ENCODE data around the gene NXPH1. TPM values are rescaled to one million over a fixed set of nuclear protein-coding genes. Genes with fewer than 3 reads are reported as not detected.

The NXPH1 gene
- total RNA-seq, 4 donors from 2014 or later, result not detected

DNA sequence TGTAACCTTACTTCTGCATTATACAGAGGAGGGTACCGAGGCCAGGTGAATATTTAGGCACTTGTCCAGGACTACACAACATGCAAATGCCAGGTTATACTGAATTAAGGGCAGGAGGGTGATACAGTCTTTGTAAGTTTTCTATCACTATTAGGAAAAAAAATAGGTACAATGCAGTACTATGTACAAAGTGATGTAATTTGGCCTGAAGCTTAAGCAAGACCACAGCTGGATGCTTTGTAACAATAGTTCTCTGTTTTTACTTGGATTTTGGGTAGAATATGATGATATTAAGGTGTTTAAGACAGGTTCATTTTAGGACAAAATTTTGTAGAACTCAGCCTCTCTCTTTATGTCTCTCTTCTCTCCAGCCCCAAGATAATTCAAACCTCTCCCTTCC lies 2.8 kb upstream of the NXPH1 start:
- no peaks in the 10 kb centered on the region for H3K9me3 ChIP-seq
- peaks cover 33 to 44% (median 44%) of the 10 kb centered on the region in 3 donors for H3K27me3 ChIP-seq
- H3K27ac ChIP-seq, result no peak overlapping the region
- in situ Hi-C loops (cut with MboI; ENCODE audit: low sequenced_read_pairs in 4 of 4) (no loop called here), intact Hi-C loops (cut with DNase I; ENCODE audit: low total_unique reads) (no loop called here)
- H3K4me3 ChIP-seq, result no peak overlapping the region
- TF ChIP-seq POLR2A (IDR thresholded peaks at IDR 0.05), result no peak
- no peaks in the 10 kb centered on the region for H3K4me1 ChIP-seq
- no peak for ATAC-seq
- DNase-seq, result no peak
- H3K36me3 ChIP-seq, result no peaks in the 10 kb centered on the region

DNA sequence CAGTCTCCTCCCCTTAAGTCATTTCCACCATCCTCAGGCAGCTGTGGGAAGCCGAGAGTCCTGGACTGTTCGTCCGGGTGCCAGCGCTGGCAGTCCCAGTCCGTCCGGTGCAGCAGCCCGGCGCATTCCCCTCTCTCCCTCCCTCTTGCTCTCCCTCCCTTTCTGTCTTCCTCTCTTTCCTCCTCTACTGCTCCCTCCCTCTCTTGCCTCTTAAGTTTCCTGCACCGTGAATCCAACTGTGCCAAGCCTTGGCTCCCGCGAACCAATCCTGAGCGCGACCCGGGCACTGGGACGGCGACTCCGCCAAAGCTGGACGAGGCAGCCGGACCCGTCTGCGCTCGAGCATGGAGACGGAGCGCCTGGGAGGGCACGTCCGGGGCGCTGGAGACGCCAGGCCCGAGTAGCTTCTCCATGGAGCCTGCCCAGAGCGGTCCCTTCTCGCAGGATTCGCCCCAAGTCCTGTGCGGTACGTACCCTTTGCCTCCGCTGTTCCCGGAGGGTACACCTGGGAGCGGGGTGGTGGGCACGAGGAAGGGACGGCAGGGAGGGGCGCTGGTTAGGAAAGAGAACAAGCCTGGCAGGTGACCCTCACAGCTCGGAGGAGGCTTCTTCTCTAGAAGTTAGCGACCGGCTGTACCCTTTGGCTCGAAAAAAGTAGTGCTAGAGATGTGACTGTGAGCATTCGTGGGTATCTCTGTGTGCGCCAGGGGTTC lies 1.0 kb downstream of the NXPH1 start:
- ATAC-seq, result no peak
- in situ Hi-C loops (cut with MboI; ENCODE audit: low sequenced_read_pairs in 4 of 4), result no loop called here

DNA sequence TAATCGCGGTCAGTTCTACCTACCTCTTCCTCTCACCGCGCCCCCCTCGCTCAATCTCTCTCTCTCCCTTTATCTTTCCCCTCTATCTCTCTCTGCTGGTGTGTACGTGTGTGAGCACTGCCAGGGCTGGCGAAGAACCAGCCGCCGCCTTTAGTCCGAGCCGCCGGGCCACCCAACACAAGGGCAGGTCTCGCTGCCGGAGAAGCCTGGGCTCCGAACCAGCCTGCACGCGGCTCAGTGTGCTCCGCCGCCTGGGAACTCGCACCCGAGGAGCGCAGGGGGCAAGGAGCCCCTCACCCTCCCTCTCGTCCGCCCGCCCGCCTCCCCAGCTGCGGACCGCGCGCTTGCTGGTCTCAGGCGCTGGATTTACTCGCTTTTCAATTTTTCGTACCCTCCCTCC lies 1.7 kb downstream of the NXPH1 start:
- no peak for DNase-seq
- ATAC-seq, result no peak
- Histone ChIP-seq H3K4me1 (no peaks in the 10 kb centered on the region), H3K4me3 (no peak overlapping the region), H3K9me3 (no peaks in the 10 kb centered on the region), H3K27me3 (peaks cover 69 to 73% (median 71%) of the 10 kb centered on the region in 3 donors), H3K27ac (no peak overlapping the region), H3K36me3 (no peaks in the 10 kb centered on the region)
- in situ Hi-C loops (cut with MboI; ENCODE audit: low sequenced_read_pairs in 4 of 4) (no loop called here), intact Hi-C loops (cut with DNase I; ENCODE audit: low total_unique reads) (no loop called here)
- TF ChIP-seq, protein P1, sequence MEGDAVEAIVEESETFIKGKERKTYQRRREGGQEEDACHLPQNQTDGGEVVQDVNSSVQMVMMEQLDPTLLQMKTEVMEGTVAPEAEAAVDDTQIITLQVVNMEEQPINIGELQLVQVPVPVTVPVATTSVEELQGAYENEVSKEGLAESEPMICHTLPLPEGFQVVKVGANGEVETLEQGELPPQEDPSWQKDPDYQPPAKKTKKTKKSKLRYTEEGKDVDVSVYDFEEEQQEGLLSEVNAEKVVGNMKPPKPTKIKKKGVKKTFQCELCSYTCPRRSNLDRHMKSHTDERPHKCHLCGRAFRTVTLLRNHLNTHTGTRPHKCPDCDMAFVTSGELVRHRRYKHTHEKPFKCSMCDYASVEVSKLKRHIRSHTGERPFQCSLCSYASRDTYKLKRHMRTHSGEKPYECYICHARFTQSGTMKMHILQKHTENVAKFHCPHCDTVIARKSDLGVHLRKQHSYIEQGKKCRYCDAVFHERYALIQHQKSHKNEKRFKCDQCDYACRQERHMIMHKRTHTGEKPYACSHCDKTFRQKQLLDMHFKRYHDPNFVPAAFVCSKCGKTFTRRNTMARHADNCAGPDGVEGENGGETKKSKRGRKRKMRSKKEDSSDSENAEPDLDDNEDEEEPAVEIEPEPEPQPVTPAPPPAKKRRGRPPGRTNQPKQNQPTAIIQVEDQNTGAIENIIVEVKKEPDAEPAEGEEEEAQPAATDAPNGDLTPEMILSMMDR (IDR thresholded peaks at IDR 0.05 in 4 of 5, conservative IDR thresholded peaks at IDR 0.05 in 1 of 5), result no peak
- no peak for TF ChIP-seq POLR2A (IDR thresholded peaks at IDR 0.05)

More for the DNA sequence above, 1.0 kb downstream of the NXPH1 start:
- no peaks in the 10 kb centered on the region for H3K4me1 ChIP-seq
- no peak for DNase-seq
- H3K27ac ChIP-seq, result no peak overlapping the region
- no peak overlapping the region for H3K4me3 ChIP-seq
- no peaks in the 10 kb centered on the region for H3K36me3 ChIP-seq
- peaks cover 65 to 69% (median 66%) of the 10 kb centered on the region in 3 donors for H3K27me3 ChIP-seq
- no peak for TF ChIP-seq POLR2A (IDR thresholded peaks at IDR 0.05)
- TF ChIP-seq, protein P1 (IDR thresholded peaks at IDR 0.05 in 4 of 5, conservative IDR thresholded peaks at IDR 0.05 in 1 of 5), result no peak
- H3K9me3 ChIP-seq, result no peaks in the 10 kb centered on the region
- intact Hi-C loops (cut with DNase I; ENCODE audit: low total_unique reads), result no loop called here

DNA sequence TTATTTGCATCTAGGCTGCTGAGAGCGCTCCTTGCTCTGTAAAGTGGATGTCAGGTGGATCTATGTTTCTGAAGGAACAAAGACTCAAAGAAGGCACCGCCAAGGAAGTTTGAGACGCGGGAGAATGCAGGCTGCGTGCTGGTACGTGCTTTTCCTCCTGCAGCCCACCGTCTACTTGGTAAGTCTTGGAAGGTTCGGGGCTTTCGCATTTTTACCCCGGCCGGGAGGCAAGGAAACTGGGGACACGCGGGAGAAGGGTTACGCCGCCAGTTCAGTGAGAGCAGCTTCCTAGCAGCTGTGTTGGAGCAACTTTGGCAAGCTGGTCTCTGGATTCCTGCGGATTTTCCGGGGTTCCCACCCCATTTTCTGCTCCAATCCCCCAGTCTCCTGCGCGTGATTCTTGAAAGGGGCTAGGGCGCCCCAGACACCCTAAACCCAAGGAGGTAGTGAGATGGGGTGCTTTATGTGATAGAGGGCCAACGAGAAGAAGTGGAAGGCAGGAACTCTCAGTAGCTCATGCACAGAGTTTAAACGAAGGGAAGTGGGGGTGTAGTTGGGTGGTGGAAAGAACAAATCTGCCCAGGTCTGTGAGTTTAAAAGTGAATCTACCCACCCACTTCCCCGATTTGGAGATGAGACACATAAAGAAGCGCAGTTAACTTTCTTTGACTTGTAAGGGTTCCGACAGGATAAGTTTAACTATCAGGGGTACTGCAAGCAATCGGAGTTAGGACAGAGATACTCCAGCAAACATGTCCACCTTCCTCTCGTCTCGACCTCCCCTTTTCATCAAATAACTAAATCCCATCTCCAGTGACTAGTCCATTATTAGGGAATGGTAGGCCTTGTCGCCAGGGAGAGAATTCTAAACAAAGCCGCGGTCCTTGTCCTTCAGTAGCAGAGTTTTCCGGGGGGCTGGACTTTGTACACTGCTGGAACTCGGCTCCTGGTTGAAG lies 2.5 kb downstream of the NXPH1 start:
- Histone ChIP-seq H3K27me3 (peaks cover 71 to 79% (median 79%) of the 10 kb centered on the region in 3 donors), H3K9me3 (no peaks in the 10 kb centered on the region), H3K4me1 (no peaks in the 10 kb centered on the region), H3K4me3 (no peak overlapping the region), H3K27ac (no peak overlapping the region), H3K36me3 (no peaks in the 10 kb centered on the region)
- intact Hi-C loops (cut with DNase I; ENCODE audit: low total_unique reads) (no loop called here), in situ Hi-C loops (cut with MboI; ENCODE audit: low sequenced_read_pairs in 4 of 4) (no loop called here)
- ATAC-seq, result no peak
- no peak for DNase-seq
- TF ChIP-seq, protein P1 (IDR thresholded peaks at IDR 0.05 in 4 of 5, conservative IDR thresholded peaks at IDR 0.05 in 1 of 5), result no peak
- no peak for TF ChIP-seq POLR2A (IDR thresholded peaks at IDR 0.05)

DNA sequence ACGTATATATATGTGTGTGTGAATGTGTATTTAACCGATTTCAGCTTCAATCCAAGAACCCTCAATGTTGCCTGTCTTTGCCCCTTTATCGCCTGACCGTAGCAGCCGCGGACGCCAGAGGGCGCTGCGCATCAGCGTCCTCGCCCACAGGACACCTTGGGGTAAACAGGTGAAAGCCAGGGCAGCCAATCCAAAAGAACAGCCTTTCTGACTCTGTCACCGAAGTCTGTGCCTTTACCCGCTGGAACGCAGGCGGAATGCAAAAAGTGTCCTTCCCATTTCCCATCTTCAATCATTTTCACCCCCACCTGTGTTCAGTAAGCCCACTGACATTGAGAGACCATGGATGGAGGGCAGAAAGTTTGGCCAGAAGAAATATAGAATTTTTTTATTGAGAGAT lies 3.6 kb downstream of the NXPH1 start:
- no peaks in the 10 kb centered on the region for H3K9me3 ChIP-seq
- TF ChIP-seq, protein P1 (IDR thresholded peaks at IDR 0.05 in 4 of 5, conservative IDR thresholded peaks at IDR 0.05 in 1 of 5), result peak in 2 of 5 experiments; percentile 17 to 29
- no peak for TF ChIP-seq POLR2A (IDR thresholded peaks at IDR 0.05)
- in situ Hi-C loops (cut with MboI; ENCODE audit: low sequenced_read_pairs in 4 of 4), result no loop called here
- H3K4me3 ChIP-seq, result no peak overlapping the region
- no peak for DNase-seq
- no peak overlapping the region for H3K27ac ChIP-seq
- intact Hi-C loops (cut with DNase I; ENCODE audit: low total_unique reads), result no loop called here
- no peaks in the 10 kb centered on the region for H3K4me1 ChIP-seq
- H3K36me3 ChIP-seq, result no peaks in the 10 kb centered on the region
- no peak for ATAC-seq
- H3K27me3 ChIP-seq, result peaks cover 76 to 90% (median 85%) of the 10 kb centered on the region in 3 donors
